Cardiac fibroblast (primary cell): ENCODE measurements around the gene MREG.

Source experiments
- DNase-seq, 2 donors: peaks; one replicate each; pipeline versions ENCODE4 v3.0.0 to v3.0.0-alpha.2; 2010; ENCODE audit warnings: low read depth in 2 of 2
- H3K4me3 ChIP-seq, 2 donors: replicated peaks in 1 of 2; 1 replicate in 1 of 2; 2 replicates in 1 of 2; pipeline ENCODE4 v1.5.1; 2011; ENCODE audit warnings: low read depth in 2 of 2, low read length in 2 of 2, mild to moderate bottlenecking in 2 of 2, moderate library complexity in 1 of 2
- CTCF ChIP-seq: IDR thresholded peaks from one replicate; pipeline ENCODE4 v1.5.1; 2011; ENCODE audit warnings: low read depth, mild to moderate bottlenecking, low read length, inconsistent platforms

The MREG gene

GRCh38 chr2:216013080-216013909 lies at the start of gene MREG:
Gene MREG, minus strand, starts transcription at chr2:216013551. Its CDS starts 224 bp downstream, at chr2:216013327.
- peak; percentile 84 for TF ChIP-seq CTCF
- DNase-seq: peak; percentile 73 to 80
- peak within 1 kb of the TSS; percentile 61 to 67 for H3K4me3 ChIP-seq

- H3K4me3 ChIP-seq: no peak overlapping the region
- DNase-seq: no peak
- peak; percentile 25 for TF ChIP-seq CTCF
Observed at GRCh38 chr2:216059233-216059834, 46.0 kb upstream of the MREG start.

GRCh38 chr2:216057688-216058193 lies 44.4 kb upstream of the MREG start:
- no peak for TF ChIP-seq CTCF
- peak; percentile 13 to 67 for DNase-seq
- H3K4me3 ChIP-seq: no peak overlapping the region

- TF ChIP-seq CTCF: no peak
- no peak for DNase-seq
- no peak overlapping the region for H3K4me3 ChIP-seq
Observed at GRCh38 chr2:216056739-216057138, 43.4 kb upstream of the MREG start.

GRCh38 chr2:216055680-216056079 lies 42.3 kb upstream of the MREG start:
- no peak for TF ChIP-seq CTCF
- DNase-seq: no peak
- H3K4me3 ChIP-seq: no peak overlapping the region

GRCh38 chr2:216052420-216052819 lies 39.1 kb upstream of the MREG start:
- DNase-seq: no peak
- TF ChIP-seq CTCF: no peak
- H3K4me3 ChIP-seq: no peak overlapping the region
